Measurements from ENCODE around the gene MAPT. TPM values are rescaled to one million over a fixed set of nuclear protein-coding genes. Genes with fewer than 3 reads are reported as not detected.

The MAPT gene
- total RNA-seq, 1 donor from 2014 or later: 2.1 TPM

DNA sequence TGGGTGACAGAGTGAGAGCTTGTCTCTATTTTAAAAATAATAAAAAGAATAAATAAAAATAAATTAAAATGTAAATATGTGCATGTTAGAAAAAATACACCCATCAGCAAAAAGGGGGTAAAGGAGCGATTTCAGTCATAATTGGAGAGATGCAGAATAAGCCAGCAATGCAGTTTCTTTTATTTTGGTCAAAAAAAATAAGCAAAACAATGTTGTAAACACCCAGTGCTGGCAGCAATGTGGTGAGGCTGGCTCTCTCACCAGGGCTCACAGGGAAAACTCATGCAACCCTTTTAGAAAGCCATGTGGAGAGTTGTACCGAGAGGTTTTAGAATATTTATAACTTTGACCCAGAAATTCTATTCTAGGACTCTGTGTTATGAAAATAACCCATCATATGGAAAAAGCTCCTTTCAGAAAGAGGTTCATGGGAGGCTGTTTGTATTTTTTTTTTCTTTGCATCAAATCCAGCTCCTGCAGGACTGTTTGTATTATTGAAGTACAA is 113.2 kb downstream of the MAPT start:
- Histone ChIP-seq H3K36me3 (ENCODE audit: insufficient read depth, low read length) (no peaks in the 10 kb centered on the region), H3K27ac (ENCODE audit: low read depth, low read length) (no peak overlapping the region), H2AFZ (ENCODE audit: low read depth, low read length) (no peak overlapping the region), H3K79me2 (ENCODE audit: insufficient read depth, low read length) (no peaks in the 10 kb centered on the region), H3K4me2 (ENCODE audit: low read length) (no peak overlapping the region), H3K4me3 (ENCODE audit: insufficient read depth, low read depth, low read length) (no peak overlapping the region), H3K27me3 (ENCODE audit: insufficient read depth, low read length) (peaks cover 2% of the 10 kb centered on the region), H4K20me1 (ENCODE audit: insufficient read depth, low read length) (no peaks in the 10 kb centered on the region), H3K9ac (ENCODE audit: low read length) (no peak overlapping the region), H3K9me3 (ENCODE audit: insufficient read depth, low read depth, low read length) (no peaks in the 10 kb centered on the region), H3K4me1 (ENCODE audit: insufficient read depth, low read length) (peaks cover 9% of the 10 kb centered on the region)
- Mint-ChIP-seq H3K4me1 (ENCODE audit: low read depth, unreplicated experiment) (peaks cover 18% of the 10 kb centered on the region), H3K36me3 (ENCODE audit: low read depth, unreplicated experiment) (no peaks in the 10 kb centered on the region), H3K27ac (ENCODE audit: unreplicated experiment) (no peak overlapping the region), H3K4me3 (ENCODE audit: unreplicated experiment) (no peak overlapping the region), H3K27me3 (ENCODE audit: low read depth, unreplicated experiment) (no peaks in the 10 kb centered on the region), H3K9me3 (ENCODE audit: unreplicated experiment) (no peaks in the 10 kb centered on the region)
- no peak for TF ChIP-seq EZH2 (IDR thresholded peaks at IDR 0.05; ENCODE audit: insufficient read depth, low read length)
- no peak for TF ChIP-seq CTCF (IDR thresholded peaks at IDR 0.05; ENCODE audit: insufficient read depth, low read depth, low read length)
- DNase-seq (ENCODE audit: low read depth): no peak
- FAIRE-seq: no peak

- Histone ChIP-seq H3K27ac (ENCODE audit: low read depth, low read length) (no peak overlapping the region), H4K20me1 (ENCODE audit: insufficient read depth, low read length) (no peaks in the 10 kb centered on the region), H3K79me2 (ENCODE audit: insufficient read depth, low read length) (no peaks in the 10 kb centered on the region), H3K9ac (ENCODE audit: low read length) (no peak overlapping the region), H2AFZ (ENCODE audit: low read depth, low read length) (no peak overlapping the region), H3K27me3 (ENCODE audit: insufficient read depth, low read length) (peaks cover 2% of the 10 kb centered on the region), H3K4me1 (ENCODE audit: insufficient read depth, low read length) (peaks cover 9% of the 10 kb centered on the region), H3K4me2 (ENCODE audit: low read length) (no peak overlapping the region), H3K9me3 (ENCODE audit: insufficient read depth, low read depth, low read length) (no peaks in the 10 kb centered on the region), H3K36me3 (ENCODE audit: insufficient read depth, low read length) (no peaks in the 10 kb centered on the region), H3K4me3 (ENCODE audit: insufficient read depth, low read depth, low read length) (no peak overlapping the region)
- FAIRE-seq (no peak), DNase-seq (ENCODE audit: low read depth) (no peak)
- no peaks in the 10 kb centered on the region for H3K36me3 Mint-ChIP-seq (ENCODE audit: low read depth, unreplicated experiment)
- H3K4me1 Mint-ChIP-seq (ENCODE audit: low read depth, unreplicated experiment): peaks cover 15% of the 10 kb centered on the region
- H3K9me3 Mint-ChIP-seq (ENCODE audit: unreplicated experiment): no peaks in the 10 kb centered on the region
- peaks cover under 1% of the 10 kb centered on the region for H3K27me3 Mint-ChIP-seq (ENCODE audit: low read depth, unreplicated experiment)
- no peak overlapping the region for H3K4me3 Mint-ChIP-seq (ENCODE audit: unreplicated experiment)
- TF ChIP-seq EZH2 (IDR thresholded peaks at IDR 0.05; ENCODE audit: insufficient read depth, low read length) (no peak), CTCF (IDR thresholded peaks at IDR 0.05; ENCODE audit: insufficient read depth, low read depth, low read length) (no peak)
- no peak overlapping the region for H3K27ac Mint-ChIP-seq (ENCODE audit: unreplicated experiment)
Observed at GRCh38 chr17:46008591-46008990, 114.2 kb downstream of the MAPT start.

Data from astrocyte (in vitro differentiated cells and primary cell).